ENCODE measurements around the gene SGK2. TPM values are rescaled to one million over a fixed set of nuclear protein-coding genes. Genes with fewer than 3 reads are reported as not detected.

Gene SGK2
- total and polyA plus RNA-seq, 4 experiments from 2014 or later: 0.70 to 1.6 TPM; not detected in 2

DNA sequence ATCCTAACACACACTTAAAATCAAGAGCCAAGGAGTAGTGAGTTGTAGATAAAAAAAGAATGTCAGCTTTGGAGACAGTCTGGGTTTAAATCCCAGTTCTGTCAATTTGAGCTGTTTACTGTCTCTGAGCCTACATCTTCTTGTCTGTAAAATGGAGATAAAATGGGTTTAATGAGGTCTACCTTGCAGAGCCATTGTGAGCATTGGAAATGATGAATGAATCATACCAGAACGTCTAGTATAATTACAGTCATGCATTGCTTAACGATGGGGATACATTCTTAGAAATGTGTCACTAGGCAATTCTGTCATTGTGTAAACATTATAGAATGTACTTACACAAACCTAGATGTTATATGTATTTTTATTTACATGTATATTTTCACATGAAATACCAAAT is 17.6 kb upstream of the SGK2 start:
- intact Hi-C loops (cut with micrococcal nuclease): no loop called here
- Mint-ChIP-seq H3K4me1 (peaks cover 0 to 2% (median 0%) of the 10 kb centered on the region in 4 donors), H3K27me3 (no peaks in the 10 kb centered on the region), H3K4me3 (no peak overlapping the region), H3K9me3 (no peaks in the 10 kb centered on the region), H3K36me3 (peaks cover 5 to 10% of the 10 kb centered on the region in 2 donors), H3K27ac (no peak overlapping the region)
- no peaks in the 10 kb centered on the region for H3K27me3 ChIP-seq (ENCODE audit: insufficient read depth, low read length)
- no peak overlapping the region for H3K27ac ChIP-seq (ENCODE audit: low read depth, low read length)
- H3K4me3 ChIP-seq (ENCODE audit: low read length in 2 of 2): no peak overlapping the region
- DNase-seq: no peak
- no peaks in the 10 kb centered on the region for H3K36me3 ChIP-seq (ENCODE audit: insufficient read depth, low read length)
- CTCF ChIA-PET (ENCODE audit: partially characterized antibody): interaction anchor here (1.6 kb wide), 1 partner anchor 149 kb away, joined by 3 read pairs; no protein-coding TSS in a partner anchor
- POLR2A ChIA-PET (ENCODE audit: partially characterized antibody): no interaction called here
- no peaks in the 10 kb centered on the region for H3K4me1 ChIP-seq (ENCODE audit: insufficient read depth, low read length)
- H3K9me3 ChIP-seq (ENCODE audit: control insufficient read depth in 1 of 2, low read length in 2 of 2): no peaks in the 10 kb centered on the region

DNA sequence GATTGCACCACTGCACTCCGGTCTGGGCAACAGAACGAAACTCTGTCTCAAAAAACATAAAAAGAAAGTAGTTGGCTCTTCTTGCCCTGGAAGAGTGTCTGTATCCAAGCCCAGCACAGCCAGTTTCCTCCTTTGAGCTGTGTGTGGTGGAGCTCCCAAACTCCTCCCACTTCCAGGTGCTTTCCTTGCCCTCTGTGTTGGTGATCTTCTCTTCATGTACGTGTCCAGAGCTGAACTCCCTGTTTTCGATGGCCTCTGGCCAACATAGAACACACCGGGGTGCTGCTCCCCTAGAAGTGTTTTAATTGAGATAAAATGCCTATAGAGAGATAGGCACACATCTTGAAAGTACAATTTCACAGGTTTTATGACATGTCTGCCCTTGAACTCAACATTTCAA is 16.7 kb upstream of the SGK2 start:
- no peaks in the 10 kb centered on the region for H3K9me3 Mint-ChIP-seq
- Histone ChIP-seq H3K36me3 (ENCODE audit: insufficient read depth, low read length) (no peaks in the 10 kb centered on the region), H3K4me3 (ENCODE audit: low read length in 2 of 2) (no peak overlapping the region), H3K9me3 (ENCODE audit: control insufficient read depth in 1 of 2, low read length in 2 of 2) (no peaks in the 10 kb centered on the region), H3K4me1 (ENCODE audit: insufficient read depth, low read length) (no peaks in the 10 kb centered on the region), H3K27me3 (ENCODE audit: insufficient read depth, low read length) (no peaks in the 10 kb centered on the region), H3K27ac (ENCODE audit: low read depth, low read length) (no peak overlapping the region)
- H3K27ac Mint-ChIP-seq: no peak overlapping the region
- H3K27me3 Mint-ChIP-seq: peaks cover 0 to 1% of the 10 kb centered on the region in 2 donors
- H3K4me1 Mint-ChIP-seq: peaks cover 0 to 2% (median 0%) of the 10 kb centered on the region in 4 donors
- peaks cover 7 to 15% of the 10 kb centered on the region in 2 donors for H3K36me3 Mint-ChIP-seq
- no peak overlapping the region for H3K4me3 Mint-ChIP-seq
- no peak for DNase-seq
- CTCF ChIA-PET (ENCODE audit: partially characterized antibody): no interaction called here
- POLR2A ChIA-PET (ENCODE audit: partially characterized antibody): no interaction called here
- intact Hi-C loops (cut with micrococcal nuclease): no loop called here

DNA sequence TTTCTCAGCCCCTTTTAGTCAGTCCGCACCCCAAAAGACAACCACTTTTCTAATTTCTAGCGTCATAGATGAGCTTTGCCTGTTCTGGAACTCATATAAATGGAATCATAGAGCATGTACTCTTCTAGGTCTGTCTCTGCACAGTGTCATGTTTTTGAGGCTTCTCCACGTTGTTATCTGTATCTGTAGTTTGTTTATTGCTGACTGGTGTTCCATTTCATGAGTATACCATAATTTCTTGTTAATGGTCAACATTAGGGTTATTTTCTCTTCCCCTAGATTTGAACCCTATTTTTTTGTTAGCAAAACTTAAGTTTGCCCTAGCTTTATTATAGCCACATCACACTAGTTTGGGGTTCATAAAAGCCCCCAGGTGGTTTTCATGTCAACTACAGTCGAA is 16.2 kb upstream of the SGK2 start:
- ChIA-PET CTCF (ENCODE audit: partially characterized antibody) (no interaction called here), POLR2A (ENCODE audit: partially characterized antibody) (interaction anchor here (0.7 kb wide), 1 partner anchor 14 kb away, joined by 4 read pairs; no protein-coding TSS in a partner anchor)
- H3K9me3 ChIP-seq (ENCODE audit: control insufficient read depth in 1 of 2, low read length in 2 of 2): no peaks in the 10 kb centered on the region
- no peak overlapping the region for H3K4me3 Mint-ChIP-seq
- H3K4me1 ChIP-seq (ENCODE audit: insufficient read depth, low read length): no peaks in the 10 kb centered on the region
- intact Hi-C loops (cut with micrococcal nuclease): no loop called here
- H3K36me3 ChIP-seq (ENCODE audit: insufficient read depth, low read length): no peaks in the 10 kb centered on the region
- H3K4me3 ChIP-seq (ENCODE audit: low read length in 2 of 2): no peak overlapping the region
- H3K27ac ChIP-seq (ENCODE audit: low read depth, low read length): no peak overlapping the region
- H3K27ac Mint-ChIP-seq: no peak overlapping the region
- H3K27me3 Mint-ChIP-seq: peaks cover 0 to 3% of the 10 kb centered on the region in 2 donors
- DNase-seq: no peak
- peaks cover 0 to 3% (median 0%) of the 10 kb centered on the region in 8 donors for H3K9me3 Mint-ChIP-seq
- no peaks in the 10 kb centered on the region for H3K27me3 ChIP-seq (ENCODE audit: insufficient read depth, low read length)
- H3K36me3 Mint-ChIP-seq: peaks cover 11 to 20% of the 10 kb centered on the region in 2 donors
- peaks cover 0 to 2% (median 0%) of the 10 kb centered on the region in 4 donors for H3K4me1 Mint-ChIP-seq

DNA sequence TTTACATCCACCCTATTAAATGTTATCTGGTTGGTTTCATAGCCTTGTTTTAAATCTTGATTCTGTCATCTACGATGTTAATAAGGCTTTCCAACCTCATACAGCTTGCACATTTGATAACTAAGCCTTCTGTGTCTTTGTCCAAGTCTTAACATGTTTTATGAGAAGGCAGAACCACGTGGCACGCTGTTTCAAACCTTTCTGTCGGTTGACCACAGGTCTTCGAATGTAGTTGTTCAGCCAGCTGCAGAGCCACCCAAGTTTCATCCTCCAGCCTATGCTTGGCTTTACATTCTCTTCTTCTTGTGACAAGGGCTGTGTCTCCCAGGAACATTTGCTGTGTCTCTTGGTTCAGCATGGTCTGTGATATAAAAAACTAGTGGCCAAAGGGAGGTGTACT is 15.7 kb upstream of the SGK2 start:
- peaks cover under 1 to 3% of the 10 kb centered on the region in 2 donors for H3K27me3 Mint-ChIP-seq
- Histone ChIP-seq H3K4me1 (ENCODE audit: insufficient read depth, low read length) (no peaks in the 10 kb centered on the region), H3K4me3 (ENCODE audit: low read length in 2 of 2) (no peak overlapping the region), H3K27ac (ENCODE audit: low read depth, low read length) (no peak overlapping the region), H3K36me3 (ENCODE audit: insufficient read depth, low read length) (no peaks in the 10 kb centered on the region), H3K27me3 (ENCODE audit: insufficient read depth, low read length) (no peaks in the 10 kb centered on the region), H3K9me3 (ENCODE audit: control insufficient read depth in 1 of 2, low read length in 2 of 2) (no peaks in the 10 kb centered on the region)
- no peak overlapping the region for H3K4me3 Mint-ChIP-seq
- ChIA-PET CTCF (ENCODE audit: partially characterized antibody) (no interaction called here), POLR2A (ENCODE audit: partially characterized antibody) (interaction anchor here (0.7 kb wide), 1 partner anchor 14 kb away, joined by 4 read pairs; no protein-coding TSS in a partner anchor)
- intact Hi-C loops (cut with micrococcal nuclease): no loop called here
- no peak overlapping the region for H3K27ac Mint-ChIP-seq
- no peak for DNase-seq
- peaks cover 0 to 3% (median 0%) of the 10 kb centered on the region in 8 donors for H3K9me3 Mint-ChIP-seq
- peaks cover 14 to 22% of the 10 kb centered on the region in 2 donors for H3K36me3 Mint-ChIP-seq
- peaks cover 0 to 2% (median 0%) of the 10 kb centered on the region in 4 donors for H3K4me1 Mint-ChIP-seq

DNA sequence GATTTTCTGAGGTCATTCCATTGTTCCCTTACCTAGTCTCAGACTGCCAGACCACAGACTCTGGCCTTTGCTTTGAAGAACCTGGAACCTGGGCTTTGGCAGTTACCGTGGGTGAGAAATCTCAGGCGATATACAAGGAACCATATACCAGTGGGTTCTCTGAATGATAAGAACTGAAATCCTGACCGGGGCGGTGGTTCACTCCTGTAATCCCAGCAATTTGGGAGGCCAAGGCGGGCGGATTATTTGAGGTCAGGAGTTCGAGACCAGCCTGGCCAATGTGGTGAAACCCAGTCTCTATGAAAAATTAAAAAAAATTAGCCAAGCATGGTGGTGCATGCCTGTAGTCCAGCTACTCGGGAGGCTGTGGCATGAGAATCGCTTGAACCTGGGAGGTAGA is 14.3 kb upstream of the SGK2 start:
- Histone ChIP-seq H3K27ac (ENCODE audit: low read depth, low read length) (no peak overlapping the region), H3K4me1 (ENCODE audit: insufficient read depth, low read length) (no peaks in the 10 kb centered on the region), H3K36me3 (ENCODE audit: insufficient read depth, low read length) (no peaks in the 10 kb centered on the region), H3K27me3 (ENCODE audit: insufficient read depth, low read length) (no peaks in the 10 kb centered on the region), H3K9me3 (ENCODE audit: control insufficient read depth in 1 of 2, low read length in 2 of 2) (no peaks in the 10 kb centered on the region), H3K4me3 (ENCODE audit: low read length in 2 of 2) (no peak overlapping the region)
- ChIA-PET POLR2A (ENCODE audit: partially characterized antibody) (no interaction called here), CTCF (ENCODE audit: partially characterized antibody) (no interaction called here)
- Mint-ChIP-seq H3K4me3 (no peak overlapping the region), H3K9me3 (peaks cover 0 to 3% (median 0%) of the 10 kb centered on the region in 8 donors), H3K27ac (no peak overlapping the region), H3K27me3 (peaks cover 2 to 3% of the 10 kb centered on the region in 2 donors), H3K4me1 (peaks cover 0 to 2% (median 0%) of the 10 kb centered on the region in 4 donors), H3K36me3 (peaks cover 14 to 22% of the 10 kb centered on the region in 2 donors)
- intact Hi-C loops (cut with micrococcal nuclease): no loop called here
- no peak for DNase-seq

DNA sequence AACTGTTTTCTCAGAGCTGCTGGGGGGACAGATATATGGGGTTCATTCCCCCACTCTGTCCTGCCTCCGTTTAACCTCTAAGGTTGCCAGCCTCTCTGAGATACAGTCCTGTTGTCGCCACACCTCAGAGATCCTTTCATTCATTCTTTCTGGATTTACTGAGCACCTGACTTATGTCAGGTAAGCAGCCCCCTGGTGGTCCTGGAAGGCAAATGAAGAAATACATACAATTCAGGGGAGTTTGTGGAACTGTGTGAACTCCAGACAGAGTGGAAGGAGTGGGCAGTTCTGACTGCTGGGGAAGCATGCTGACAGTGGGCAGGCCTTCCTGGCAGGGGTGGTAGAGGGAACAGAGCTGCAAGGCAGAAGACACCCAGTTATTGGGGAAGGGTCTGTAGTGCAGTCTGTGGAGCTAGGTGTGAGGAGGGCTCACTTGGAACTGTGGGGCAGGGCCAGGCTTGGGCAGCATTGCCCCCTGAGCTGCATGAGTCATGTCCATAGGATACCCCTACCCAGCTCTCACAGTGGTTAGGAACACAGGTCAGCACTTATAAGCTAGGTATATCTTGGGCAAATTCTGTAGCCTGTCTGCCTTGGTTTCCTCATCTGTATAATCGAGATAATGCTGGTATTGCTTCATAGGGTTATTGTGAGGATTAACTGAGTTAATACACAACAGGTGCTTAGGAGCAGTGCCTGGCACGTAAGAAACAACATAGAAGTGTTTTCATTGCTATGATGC is 12.8 kb upstream of the SGK2 start:
- H3K27ac Mint-ChIP-seq: no peak overlapping the region
- POLR2A ChIA-PET (ENCODE audit: partially characterized antibody): no interaction called here

DNA sequence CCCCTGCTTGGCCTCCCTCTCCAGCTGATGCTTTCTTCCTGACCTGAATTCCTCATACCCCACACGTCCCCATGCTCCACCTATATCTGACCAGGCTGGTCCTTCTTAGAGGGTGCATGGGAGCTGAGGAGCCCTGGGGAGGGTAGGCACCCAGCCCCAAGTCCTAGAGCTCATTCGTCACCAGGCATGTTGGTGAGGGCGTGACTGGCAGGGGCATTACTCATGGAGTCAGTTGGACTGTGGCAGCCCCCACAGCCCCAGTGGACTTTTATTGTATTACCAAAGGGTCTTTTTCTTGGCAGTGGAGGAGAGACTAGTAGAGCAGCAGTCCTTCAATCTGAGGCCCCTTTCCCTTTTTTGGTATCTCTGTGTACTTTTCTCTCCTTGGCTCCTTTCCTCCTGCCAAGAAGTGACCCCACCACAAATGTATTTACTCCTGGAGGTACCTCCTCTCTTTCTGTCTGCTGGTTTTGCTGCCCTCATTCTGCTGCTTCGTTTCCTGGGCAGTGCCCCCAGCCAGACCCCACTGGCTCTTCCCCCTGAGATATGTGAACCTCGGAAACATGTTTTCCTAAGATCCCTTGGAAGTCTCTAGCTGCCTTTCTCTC is 10.4 kb upstream of the SGK2 start:
- Histone ChIP-seq H3K4me1 (ENCODE audit: insufficient read depth, low read length) (no peaks in the 10 kb centered on the region), H3K27ac (ENCODE audit: low read depth, low read length) (no peak overlapping the region), H3K27me3 (ENCODE audit: insufficient read depth, low read length) (no peaks in the 10 kb centered on the region), H3K4me3 (ENCODE audit: low read length in 2 of 2) (no peak overlapping the region), H3K9me3 (ENCODE audit: control insufficient read depth in 1 of 2, low read length in 2 of 2) (no peaks in the 10 kb centered on the region), H3K36me3 (ENCODE audit: insufficient read depth, low read length) (no peaks in the 10 kb centered on the region)
- Mint-ChIP-seq H3K4me3 (no peak overlapping the region), H3K4me1 (no peaks in the 10 kb centered on the region), H3K9me3 (peaks cover 0 to 3% (median 0%) of the 10 kb centered on the region in 8 donors), H3K27ac (no peak overlapping the region), H3K27me3 (peaks cover 2 to 3% of the 10 kb centered on the region in 2 donors), H3K36me3 (peaks cover 14 to 27% of the 10 kb centered on the region in 2 donors)
- CTCF ChIA-PET (ENCODE audit: partially characterized antibody): interaction anchor here (2.5 kb wide), 1 partner anchor 9 kb away, joined by 11 read pairs; no protein-coding TSS in a partner anchor
- no peak for DNase-seq
- POLR2A ChIA-PET (ENCODE audit: partially characterized antibody): no interaction called here
- intact Hi-C loops (cut with micrococcal nuclease): no loop called here

More for the DNA sequence above, 12.8 kb upstream of the SGK2 start:
- no peaks in the 10 kb centered on the region for H3K36me3 ChIP-seq (ENCODE audit: insufficient read depth, low read length)
- H3K27me3 ChIP-seq (ENCODE audit: insufficient read depth, low read length): no peaks in the 10 kb centered on the region
- H3K27ac ChIP-seq (ENCODE audit: low read depth, low read length): no peak overlapping the region
- no peaks in the 10 kb centered on the region for H3K9me3 ChIP-seq (ENCODE audit: control insufficient read depth in 1 of 2, low read length in 2 of 2)
- H3K4me3 Mint-ChIP-seq: no peak overlapping the region
- peaks cover 0 to 3% (median 0%) of the 10 kb centered on the region in 8 donors for H3K9me3 Mint-ChIP-seq
- no peak for DNase-seq
- CTCF ChIA-PET (ENCODE audit: partially characterized antibody): interaction anchor here (1.2 to 1.6 kb wide), 2 partner anchors 9 to 11 kb away, joined by 3 to 4 read pairs; no protein-coding TSS in a partner anchor
- no peak overlapping the region for H3K4me3 ChIP-seq (ENCODE audit: low read length in 2 of 2)
- intact Hi-C loops (cut with micrococcal nuclease): no loop called here
- peaks cover 0 to 2% (median 0%) of the 10 kb centered on the region in 4 donors for H3K4me1 Mint-ChIP-seq
- no peaks in the 10 kb centered on the region for H3K4me1 ChIP-seq (ENCODE audit: insufficient read depth, low read length)
- H3K36me3 Mint-ChIP-seq: peaks cover 14 to 22% of the 10 kb centered on the region in 2 donors
- peaks cover 2 to 3% of the 10 kb centered on the region in 2 donors for H3K27me3 Mint-ChIP-seq

Measured in CD4-positive, alpha-beta memory T cell (primary cell).